Measurements from ENCODE around the gene SPAG8. TPM values are rescaled to one million over a fixed set of nuclear protein-coding genes. Genes with fewer than 3 reads are reported as not detected.

Gene SPAG8
- total RNA-seq, 1 experiment from 2014 or later: 0.47 TPM

GRCh38 chr9:35781066-35781465 is 31.0 kb downstream of the SPAG8 start:
- no peak for DNase-seq (ENCODE audit: extremely low read depth, low read depth)

GRCh38 chr9:35778496-35778895 is 33.6 kb downstream of the SPAG8 start:
- no peak for DNase-seq (ENCODE audit: extremely low read depth, low read depth)

DNA sequence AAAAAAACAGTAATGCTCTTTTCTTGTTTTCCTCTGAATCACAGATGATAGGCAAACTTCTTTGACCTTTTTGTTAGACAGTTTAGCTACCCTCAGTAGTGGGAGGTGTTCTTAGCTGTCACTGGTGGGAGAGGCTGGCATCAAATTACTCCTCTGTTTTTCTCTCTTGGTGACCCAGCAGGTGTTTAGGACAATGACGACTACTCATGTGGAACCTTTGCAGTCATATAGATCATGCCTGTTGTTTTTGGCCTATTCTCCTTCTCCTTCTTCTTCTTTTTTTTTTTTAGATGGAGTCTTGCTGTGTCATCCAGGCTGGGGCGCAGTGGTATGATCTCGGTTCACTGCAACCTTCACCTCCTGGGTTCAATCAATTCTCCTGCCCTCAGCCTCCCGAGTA is 36.0 kb downstream of the SPAG8 start:
- DNase-seq (ENCODE audit: extremely low read depth, low read depth): no peak

DNA sequence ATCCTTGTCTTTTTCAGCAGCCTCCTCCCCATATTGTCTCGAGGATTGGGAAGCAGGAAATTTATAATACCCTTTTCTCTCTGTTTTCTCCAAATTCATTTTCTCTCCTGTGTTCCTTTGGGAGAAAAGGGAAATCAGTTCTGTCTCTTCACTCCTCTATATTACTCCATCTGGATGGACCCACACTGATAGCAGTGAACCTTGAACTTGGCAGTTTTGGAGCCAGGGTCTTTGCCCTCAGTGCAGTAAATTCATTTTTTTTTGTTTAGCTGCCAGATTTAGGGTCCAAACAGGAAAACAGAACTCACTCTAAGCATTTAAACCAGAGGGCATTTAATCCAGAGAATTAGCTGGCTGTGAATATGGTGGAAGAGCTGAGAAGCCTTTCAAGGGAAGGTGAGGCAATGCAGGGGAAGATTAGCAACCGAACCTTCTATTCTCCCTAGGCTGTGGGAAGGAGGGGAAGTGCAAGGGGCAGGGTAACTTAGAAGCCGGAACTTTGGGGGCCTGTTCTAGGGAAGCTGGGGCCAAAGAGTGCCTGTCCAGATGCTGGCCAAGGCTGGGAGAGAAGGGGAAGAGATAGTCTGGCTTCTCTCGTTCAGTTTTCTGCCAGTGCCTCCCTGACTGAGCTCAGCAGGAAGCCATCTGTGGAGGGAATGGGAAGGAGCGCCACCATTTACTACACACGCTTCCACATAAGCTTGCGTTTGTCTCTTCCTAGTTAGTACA is 37.0 kb downstream of the SPAG8 start:
- no peak for DNase-seq (ENCODE audit: extremely low read depth, low read depth)

GRCh38 chr9:35771943-35772342 is 40.1 kb downstream of the SPAG8 start:
- no peak for DNase-seq (ENCODE audit: extremely low read depth, low read depth)

GRCh38 chr9:35771534-35771933 is 40.5 kb downstream of the SPAG8 start:
- no peak for DNase-seq (ENCODE audit: extremely low read depth, low read depth)

DNA sequence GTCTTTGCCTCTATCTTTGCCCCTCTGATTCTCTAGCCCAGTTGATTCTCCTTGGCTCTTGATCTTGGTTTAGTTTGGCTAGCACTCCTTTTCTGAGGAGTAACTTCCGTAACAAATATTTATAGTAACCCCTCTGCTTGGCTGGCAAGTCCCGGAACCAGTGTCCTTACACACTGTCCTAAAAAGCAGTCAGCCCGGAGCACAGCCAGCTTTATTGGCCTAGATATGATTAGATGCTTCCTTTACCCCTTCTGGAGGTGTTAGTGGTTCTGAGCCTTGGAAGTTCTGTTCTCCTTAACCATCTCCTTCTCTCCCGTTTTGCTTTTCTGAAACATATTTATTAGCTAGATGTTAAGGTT is 41.0 kb downstream of the SPAG8 start:
- DNase-seq (ENCODE audit: extremely low read depth, low read depth): no peak

- DNase-seq (ENCODE audit: extremely low read depth, low read depth): no peak
Observed at GRCh38 chr9:35769763-35770162, 42.3 kb downstream of the SPAG8 start.

GRCh38 chr9:35767458-35767857 is 44.6 kb downstream of the SPAG8 start:
- no peak for DNase-seq (ENCODE audit: extremely low read depth, low read depth)

DNA sequence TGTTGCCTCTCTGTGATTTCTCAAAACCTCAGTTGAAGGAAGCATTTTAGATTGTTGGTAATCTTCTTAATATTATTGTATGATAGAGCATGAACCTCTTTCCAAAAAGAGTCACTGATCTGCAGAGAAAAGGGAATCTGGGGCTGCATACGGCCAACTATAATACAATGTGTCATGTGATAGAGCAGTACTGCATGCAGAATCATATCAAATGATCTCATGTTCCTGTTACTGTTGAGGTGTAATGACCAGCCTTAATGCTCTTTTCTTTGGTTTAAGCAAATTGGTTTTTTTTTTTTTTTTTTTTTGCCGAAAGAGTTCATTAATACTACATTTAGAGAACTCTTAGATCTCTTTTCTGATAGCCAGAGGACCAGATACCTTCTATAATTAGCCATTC is 45.1 kb downstream of the SPAG8 start:
- DNase-seq (ENCODE audit: extremely low read depth, low read depth): no peak

DNA sequence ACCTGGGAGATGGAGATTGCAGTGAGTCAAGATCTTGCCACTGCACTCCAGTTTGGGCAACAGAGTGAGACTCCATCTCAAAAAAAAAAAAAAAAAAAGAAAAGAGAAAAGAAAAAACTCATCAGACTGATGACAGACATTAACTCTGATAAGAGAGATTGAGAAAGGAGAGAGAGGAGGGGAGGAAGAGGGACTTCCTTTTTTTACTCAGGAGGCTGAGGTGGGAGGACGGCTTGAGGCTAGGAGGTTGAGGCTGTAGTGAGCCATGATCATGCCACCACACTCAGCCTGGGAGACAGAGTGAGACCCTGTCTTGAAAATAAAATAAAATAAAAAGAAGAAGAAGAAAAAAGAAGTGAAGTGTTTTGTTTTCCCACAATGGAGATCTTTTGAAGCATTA is 48.3 kb downstream of the SPAG8 start:
- DNase-seq (ENCODE audit: extremely low read depth, low read depth): no peak

DNA sequence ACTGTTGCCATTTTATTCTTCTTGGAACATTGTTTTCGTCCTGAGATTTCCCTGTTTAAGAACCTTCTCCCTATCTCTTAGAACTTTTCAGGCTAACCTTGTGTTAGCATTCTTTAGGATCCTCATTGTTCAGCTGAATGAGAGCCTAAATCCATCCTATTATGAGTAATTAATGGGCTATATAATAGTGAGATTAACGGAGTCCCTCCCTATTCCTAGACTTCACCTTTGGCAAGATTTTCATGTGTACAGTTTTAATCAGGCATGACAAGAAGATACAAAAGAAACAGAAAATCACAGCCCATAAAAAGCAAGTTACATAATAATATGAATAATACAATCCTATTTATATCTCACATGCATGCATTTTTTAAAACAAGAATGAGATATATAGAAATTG is 48.9 kb downstream of the SPAG8 start:
- no peak for DNase-seq (ENCODE audit: extremely low read depth, low read depth)

DNA sequence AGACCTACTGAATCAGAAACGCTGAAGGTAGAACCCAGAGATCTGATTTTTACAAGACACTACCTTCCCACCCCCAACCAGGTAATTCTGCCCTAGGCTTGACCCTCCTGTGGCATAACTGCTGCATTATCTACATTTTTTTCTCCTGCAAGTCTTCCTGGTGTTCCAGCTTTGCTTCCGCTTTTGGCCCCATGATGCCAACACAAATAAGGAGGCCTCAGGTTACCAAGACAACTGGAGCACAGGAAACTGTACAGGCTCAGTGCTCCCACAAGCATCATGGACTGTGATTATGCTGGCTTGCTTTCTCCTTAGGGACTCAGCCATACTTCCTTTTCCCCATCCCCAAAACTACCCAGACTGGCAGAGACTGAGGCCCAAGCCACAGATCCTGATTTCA is 51.4 kb downstream of the SPAG8 start:
- no peak for DNase-seq (ENCODE audit: extremely low read depth, low read depth)

GRCh38 chr9:35759795-35760194 is 52.3 kb downstream of the SPAG8 start:
- no peak for DNase-seq (ENCODE audit: extremely low read depth, low read depth)

Small RNAs within 50 kb of the gene (small RNA-seq; reads per million reads assigned to genes)
- gene HINT2: 0.02 to 0.06 reads per million in 2 experiments

Other genes with a start within 250 kb of the SPAG8 start
- gene TESK1, start 207.0 kb downstream of the SPAG8 start, total RNA-seq (2014; rRNA removed; shearing (Covaris generic)): 7.8 and 8.5 TPM in 2 replicates
- gene CD72, start 193.8 kb downstream of the SPAG8 start, total RNA-seq (2014; rRNA removed; shearing (Covaris generic)): not detected in 2 replicates
- not detected in 2 replicates for gene SIT1, start 161.3 kb downstream of the SPAG8 start, total RNA-seq (2014; rRNA removed; shearing (Covaris generic))
- gene RMRP, start 154.2 kb downstream of the SPAG8 start, total RNA-seq (2014; rRNA removed; shearing (Covaris generic)): 9,964 and 10,171 TPM in 2 replicates
- 6.3 and 8.4 TPM in 2 replicates for gene CCDC107, start 154.0 kb downstream of the SPAG8 start, total RNA-seq (2014; rRNA removed; shearing (Covaris generic))
- gene ARHGEF39, start 147.1 kb downstream of the SPAG8 start, total RNA-seq (2014; rRNA removed; shearing (Covaris generic)): 5.0 and 7.5 TPM in 2 replicates
- 10.1 and 13.7 TPM in 2 replicates for gene CA9, start 138.3 kb downstream of the SPAG8 start, total RNA-seq (2014; rRNA removed; shearing (Covaris generic))
- 36.3 and 40.7 TPM in 2 replicates for gene TPM2, start 122.3 kb downstream of the SPAG8 start, total RNA-seq (2014; rRNA removed; shearing (Covaris generic))
- 44.8 TPM in 2 replicates for gene TLN1, start 80.1 kb downstream of the SPAG8 start, total RNA-seq (2014; rRNA removed; shearing (Covaris generic))
- 22.4 and 24.5 TPM in 2 replicates for gene CREB3, start 79.6 kb downstream of the SPAG8 start, total RNA-seq (2014; rRNA removed; shearing (Covaris generic))
- gene GBA2, start 63.0 kb downstream of the SPAG8 start, total RNA-seq (2014; rRNA removed; shearing (Covaris generic)): 19.8 and 24.0 TPM in 2 replicates
- 13.0 and 15.0 TPM in 2 replicates for gene RGP1, start 63.0 kb downstream of the SPAG8 start, total RNA-seq (2014; rRNA removed; shearing (Covaris generic))
- 1.1 TPM in 1 of 2 replicates, not detected in the other for gene MSMP, start 58.0 kb downstream of the SPAG8 start, total RNA-seq (2014; rRNA removed; shearing (Covaris generic))
- 1.7 and 7.0 TPM in 2 replicates for gene NPR2, start 20.7 kb downstream of the SPAG8 start, total RNA-seq (2014; rRNA removed; shearing (Covaris generic))
- 18.2 and 22.8 TPM in 2 replicates for gene HINT2, start 2.8 kb upstream of the SPAG8 start, total RNA-seq (2014; rRNA removed; shearing (Covaris generic))
- not detected in 2 replicates for gene FAM221B, start 16.5 kb upstream of the SPAG8 start, total RNA-seq (2014; rRNA removed; shearing (Covaris generic))
- gene TMEM8B, start 17.0 kb upstream of the SPAG8 start, total RNA-seq (2014; rRNA removed; shearing (Covaris generic)): 1.2 and 1.4 TPM in 2 replicates
- gene OR13J1, start 58.1 kb upstream of the SPAG8 start, total RNA-seq (2014; rRNA removed; shearing (Covaris generic)): not detected in 2 replicates
- 1.4 and 3.2 TPM in 2 replicates for gene HRCT1, start 93.9 kb upstream of the SPAG8 start, total RNA-seq (2014; rRNA removed; shearing (Covaris generic))
- 0.46 TPM in 1 of 2 replicates, not detected in the other for gene SPAAR, start 97.2 kb upstream of the SPAG8 start, total RNA-seq (2014; rRNA removed; shearing (Covaris generic))
- not detected in 2 replicates for gene OR2S2, start 145.9 kb upstream of the SPAG8 start, total RNA-seq (2014; rRNA removed; shearing (Covaris generic))
- gene RECK, start 224.7 kb upstream of the SPAG8 start, total RNA-seq (2014; rRNA removed; shearing (Covaris generic)): 3.6 and 6.0 TPM in 2 replicates